NB4 (cell line): ENCODE measurements around the gene SLC29A4.

ENCODE experiments used
- POLR2A ChIP-seq: IDR thresholded peaks from 2 replicates; pipeline ENCODE4 v1.6.1; 2011; ENCODE audit warnings: mild to moderate bottlenecking; ENCODE audit not compliant: insufficient read length; ENCODE audit errors: extremely low read depth
- TF ChIP-seq, protein P1 (sequence below): IDR thresholded peaks from one replicate; pipeline ENCODE4 v1.5.1; 2012; ENCODE audit warnings: low read depth, low read length

DNA sequence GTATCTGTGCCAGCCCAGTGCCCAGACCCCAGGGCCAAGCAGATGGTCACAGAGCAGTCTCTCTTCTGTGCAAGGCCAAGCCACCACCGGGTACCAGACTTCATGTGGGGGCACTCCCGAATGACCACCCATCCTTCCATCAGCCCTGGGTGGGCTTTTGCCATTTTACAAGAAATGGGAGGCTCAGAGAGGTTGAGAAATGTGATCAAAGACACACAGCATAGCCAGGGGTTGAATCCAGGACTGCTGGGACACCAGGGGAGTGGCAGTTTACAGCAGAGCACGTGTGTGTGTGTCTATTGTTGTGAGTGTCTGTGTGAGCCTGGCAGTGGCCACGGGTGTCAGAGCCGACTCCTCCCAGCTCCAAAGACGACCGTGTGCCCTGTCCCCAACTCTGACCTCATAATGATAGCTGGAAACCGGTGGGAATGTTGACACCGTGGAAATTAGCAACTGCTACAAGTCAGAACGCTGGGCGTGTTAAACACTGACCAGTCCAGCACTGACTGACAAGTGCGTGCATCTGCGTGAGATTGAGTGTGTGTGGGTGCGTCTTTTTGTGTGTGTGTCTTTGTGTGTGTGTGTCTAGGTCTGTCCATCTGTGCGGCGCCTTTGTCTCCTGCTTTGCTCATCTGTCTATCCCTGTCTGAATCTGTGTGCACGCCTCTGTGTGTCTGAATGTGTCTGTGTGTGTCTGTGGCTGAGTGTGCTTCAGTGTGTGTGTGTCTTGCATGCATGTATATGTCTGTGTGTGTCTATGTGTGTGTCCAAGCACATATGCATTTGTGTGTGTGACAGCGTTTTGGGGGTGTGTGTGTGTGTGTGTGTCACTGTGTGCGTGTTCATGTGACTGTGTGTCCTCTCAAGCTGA, 17.2 kb upstream of the SLC29A4 start:
- TF ChIP-seq, protein P1, sequence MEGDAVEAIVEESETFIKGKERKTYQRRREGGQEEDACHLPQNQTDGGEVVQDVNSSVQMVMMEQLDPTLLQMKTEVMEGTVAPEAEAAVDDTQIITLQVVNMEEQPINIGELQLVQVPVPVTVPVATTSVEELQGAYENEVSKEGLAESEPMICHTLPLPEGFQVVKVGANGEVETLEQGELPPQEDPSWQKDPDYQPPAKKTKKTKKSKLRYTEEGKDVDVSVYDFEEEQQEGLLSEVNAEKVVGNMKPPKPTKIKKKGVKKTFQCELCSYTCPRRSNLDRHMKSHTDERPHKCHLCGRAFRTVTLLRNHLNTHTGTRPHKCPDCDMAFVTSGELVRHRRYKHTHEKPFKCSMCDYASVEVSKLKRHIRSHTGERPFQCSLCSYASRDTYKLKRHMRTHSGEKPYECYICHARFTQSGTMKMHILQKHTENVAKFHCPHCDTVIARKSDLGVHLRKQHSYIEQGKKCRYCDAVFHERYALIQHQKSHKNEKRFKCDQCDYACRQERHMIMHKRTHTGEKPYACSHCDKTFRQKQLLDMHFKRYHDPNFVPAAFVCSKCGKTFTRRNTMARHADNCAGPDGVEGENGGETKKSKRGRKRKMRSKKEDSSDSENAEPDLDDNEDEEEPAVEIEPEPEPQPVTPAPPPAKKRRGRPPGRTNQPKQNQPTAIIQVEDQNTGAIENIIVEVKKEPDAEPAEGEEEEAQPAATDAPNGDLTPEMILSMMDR = no peak
- no peak for TF ChIP-seq POLR2A
